NCI-H748 treated with DMSO at 0.1 percent for 48 hours (cell line): ENCODE results near the gene SHOC2.

Experiments
- DNase-seq: peaks from one replicate; lab custom pipeline; 2025; lab: John Stamatoyannopoulos, UW

SHOC2 gene

DNA sequence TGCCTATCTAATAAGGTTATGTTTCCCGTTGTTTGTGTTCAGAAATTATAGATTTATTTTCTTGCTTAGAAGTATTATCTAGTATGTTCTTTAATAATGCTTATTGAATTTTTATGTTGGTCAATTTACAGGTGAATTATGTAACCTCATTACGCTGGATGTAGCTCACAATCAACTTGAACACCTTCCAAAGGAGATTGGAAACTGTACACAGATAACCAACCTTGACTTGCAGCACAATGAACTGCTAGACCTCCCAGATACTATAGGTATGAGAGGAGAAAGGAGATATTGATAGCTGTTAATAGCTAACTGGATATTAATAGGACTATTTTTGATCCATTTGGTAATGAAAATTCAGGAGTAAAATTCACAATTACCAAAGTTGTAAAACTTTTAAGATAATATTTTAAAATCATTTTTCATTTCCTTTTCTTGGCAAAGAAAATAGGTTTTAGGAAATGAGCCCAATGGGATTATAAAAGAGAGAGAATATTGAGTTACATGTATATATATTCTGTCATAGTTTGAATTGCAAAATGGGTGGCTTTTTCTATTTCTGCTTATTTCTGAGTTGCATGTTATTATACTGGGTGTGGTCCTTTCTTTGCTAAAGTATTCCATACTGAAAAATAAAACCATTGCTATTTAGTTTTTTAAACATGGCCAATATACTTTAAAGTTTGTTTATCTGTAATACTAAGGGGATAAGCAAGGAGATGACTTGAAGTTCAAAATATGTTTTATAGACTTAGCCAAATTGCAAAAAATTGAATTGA lies 66.3 kb downstream of the SHOC2 start:
- no peak for DNase-seq

DNA sequence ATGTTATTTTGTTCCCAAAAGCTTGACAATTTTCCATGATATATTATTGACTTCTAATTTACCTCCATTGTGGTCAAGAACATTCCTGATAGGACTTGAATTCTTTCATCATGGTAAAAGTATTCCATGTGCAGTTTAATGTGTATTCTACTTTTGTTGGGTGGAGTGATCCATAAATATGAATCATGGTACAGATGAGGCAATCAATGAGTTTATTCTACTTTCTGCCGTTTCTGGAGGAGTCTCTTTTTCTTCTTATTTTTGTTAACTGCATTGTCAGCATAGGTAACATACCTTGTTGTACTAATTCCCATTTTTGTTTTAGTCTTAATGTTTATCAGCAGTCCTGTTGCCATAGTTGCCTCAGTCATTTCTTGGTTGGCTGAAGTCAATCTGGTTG lies 69.6 kb downstream of the SHOC2 start:
- no peak for DNase-seq

DNA sequence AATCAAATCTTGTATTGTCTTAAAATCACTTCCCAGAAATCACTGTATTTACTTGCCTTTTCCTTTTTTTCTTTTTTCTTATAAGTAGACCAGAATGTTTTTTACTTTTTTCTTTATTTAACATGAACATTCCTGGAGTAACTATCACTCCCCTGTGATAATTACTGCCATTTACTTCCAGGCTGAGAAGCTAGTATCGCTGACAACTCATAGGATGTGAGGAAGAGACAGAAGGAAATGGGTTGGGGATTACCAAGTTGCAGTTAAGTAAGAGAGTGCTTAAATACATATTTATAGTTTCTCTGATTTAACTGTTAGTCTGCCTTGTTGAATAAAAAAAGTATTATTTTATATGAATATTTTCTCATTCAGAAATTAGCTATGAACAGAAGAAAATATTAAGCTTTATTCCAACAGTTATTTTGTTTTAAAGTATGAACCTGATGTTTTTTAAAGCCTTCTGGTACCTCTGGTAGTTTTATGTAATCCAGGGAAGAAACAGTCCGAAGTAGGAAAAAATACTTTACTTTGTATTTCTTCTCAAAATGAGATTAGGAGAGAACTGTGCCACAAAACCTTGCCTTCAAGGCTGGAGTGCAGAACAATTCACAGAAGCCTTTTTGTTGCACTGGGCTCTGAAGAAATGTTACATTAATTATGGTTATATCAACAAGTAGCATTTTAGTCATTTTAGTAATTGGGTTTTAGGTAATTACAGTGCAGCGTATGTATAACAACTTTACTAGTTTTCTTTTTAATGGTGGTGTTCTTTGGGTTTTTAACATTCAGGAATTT lies 72.8 kb downstream of the SHOC2 start:
- DNase-seq, result no peak

DNA sequence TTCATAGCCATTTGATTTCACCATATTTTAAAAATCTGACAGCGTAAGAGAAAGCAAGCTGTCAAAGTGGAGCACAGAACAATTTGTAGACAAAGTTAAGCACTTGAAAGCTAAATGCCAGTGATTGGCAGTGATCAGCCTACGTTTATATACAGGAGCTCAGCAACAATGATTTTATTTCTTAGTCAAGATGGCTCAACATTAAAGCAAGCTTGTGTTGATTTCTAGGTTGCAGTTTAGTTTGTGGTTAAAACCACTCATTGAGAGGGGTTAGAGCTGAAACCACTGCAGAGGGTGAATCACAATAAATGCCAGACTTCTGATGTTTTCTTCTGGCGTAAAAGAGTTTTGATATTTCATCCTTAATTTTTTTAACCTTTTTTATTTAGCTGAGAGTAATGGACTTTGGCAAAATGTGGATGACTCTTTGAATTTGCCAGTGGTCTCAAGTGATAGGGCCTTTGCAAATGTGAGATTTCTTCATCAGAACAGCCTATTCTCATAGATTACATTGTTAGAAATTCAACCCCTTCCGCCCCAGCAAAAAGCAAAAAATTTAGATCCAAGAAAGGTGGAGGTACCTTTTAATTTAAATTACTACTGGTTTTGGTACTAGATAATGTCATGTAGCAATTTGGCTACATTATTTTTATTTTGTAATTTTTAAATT lies 73.8 kb downstream of the SHOC2 start:
- DNase-seq, result no peak

DNA sequence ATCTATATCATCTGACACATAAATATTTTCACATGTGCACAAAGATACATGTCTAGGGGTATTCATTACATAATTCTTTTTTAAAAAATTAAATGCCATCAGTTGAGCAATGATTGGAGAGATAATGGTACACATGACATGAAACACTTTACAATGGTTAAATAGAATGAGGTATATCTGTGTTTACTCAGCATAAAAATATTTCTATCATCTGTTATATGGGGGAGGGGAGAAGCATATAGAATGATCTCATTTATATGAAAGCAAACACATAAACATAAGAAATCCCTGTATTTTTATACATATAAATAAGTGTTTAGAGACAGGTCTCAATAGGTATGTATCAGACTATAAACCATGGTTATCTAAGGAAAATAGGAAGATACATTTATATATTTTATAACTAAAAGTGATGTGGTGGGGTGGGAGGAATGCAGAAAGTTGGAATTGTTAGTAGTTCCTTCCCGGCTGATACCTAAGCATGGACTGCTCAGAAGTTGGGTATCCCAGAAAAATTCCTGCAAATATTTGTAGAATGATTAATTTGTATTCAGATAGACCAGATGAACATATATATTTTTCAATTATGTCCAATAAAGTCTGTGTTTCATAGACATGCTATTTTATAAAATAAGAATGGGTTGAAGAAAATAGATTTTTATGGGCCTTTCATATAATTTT lies 75.1 kb downstream of the SHOC2 start:
- DNase-seq, result no peak

DNA sequence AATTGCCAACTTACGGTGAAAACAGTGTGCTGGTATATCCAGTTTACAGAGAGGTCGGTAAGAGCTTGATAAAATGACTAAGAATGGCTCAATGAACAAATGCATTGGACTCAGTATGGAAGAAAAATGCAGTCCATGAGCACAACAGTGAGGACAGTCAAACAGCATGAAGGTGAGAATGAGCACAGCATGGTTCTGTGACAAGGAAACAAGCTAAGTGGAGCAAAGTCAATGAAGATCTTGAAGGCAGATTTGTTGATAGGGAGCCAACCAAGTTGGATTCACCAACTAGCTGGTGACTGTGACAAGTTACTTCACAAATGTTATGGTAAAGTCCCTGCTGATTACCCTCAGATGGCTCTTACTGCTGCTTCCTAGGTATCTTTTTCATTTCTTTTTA lies 75.9 kb downstream of the SHOC2 start:
- no peak for DNase-seq

DNA sequence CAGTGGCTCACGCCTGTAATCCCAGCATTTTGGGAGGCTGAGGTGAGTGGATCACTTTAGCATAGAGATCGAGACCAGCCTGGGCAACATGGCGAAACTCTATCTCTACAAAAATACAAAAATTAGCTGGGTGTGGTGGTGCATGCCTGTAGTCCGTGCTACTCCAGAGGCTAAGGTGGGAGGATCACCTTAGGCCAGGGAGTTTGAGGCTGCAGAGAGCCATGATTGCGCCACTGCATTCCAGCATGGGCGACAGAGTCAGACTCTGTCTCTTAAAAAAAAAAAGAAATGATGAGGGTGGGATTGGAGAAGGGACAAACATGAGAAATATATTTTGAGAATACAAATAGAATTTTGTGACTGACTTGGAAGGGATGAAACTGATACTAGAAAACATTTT lies 76.9 kb downstream of the SHOC2 start:
- no peak for DNase-seq

DNA sequence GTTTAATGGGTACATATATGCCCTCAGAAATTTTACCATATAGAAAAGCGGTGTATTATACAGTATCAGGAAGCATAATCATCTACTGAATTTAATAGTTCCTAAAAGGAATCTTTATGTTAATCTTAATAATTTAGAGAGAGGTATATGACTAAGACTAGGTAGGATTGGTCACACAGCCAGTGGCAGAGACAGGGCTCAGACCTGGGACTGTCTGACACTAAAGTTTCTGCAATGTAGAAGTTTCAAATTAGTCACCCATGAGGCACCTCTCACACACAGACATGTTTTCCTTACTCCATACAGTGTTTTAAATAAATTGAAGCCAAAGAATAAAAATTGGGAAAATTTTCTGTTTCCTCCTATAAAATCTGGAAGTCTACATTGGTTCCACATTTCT lies 84.6 kb downstream of the SHOC2 start:
- no peak for DNase-seq

DNA sequence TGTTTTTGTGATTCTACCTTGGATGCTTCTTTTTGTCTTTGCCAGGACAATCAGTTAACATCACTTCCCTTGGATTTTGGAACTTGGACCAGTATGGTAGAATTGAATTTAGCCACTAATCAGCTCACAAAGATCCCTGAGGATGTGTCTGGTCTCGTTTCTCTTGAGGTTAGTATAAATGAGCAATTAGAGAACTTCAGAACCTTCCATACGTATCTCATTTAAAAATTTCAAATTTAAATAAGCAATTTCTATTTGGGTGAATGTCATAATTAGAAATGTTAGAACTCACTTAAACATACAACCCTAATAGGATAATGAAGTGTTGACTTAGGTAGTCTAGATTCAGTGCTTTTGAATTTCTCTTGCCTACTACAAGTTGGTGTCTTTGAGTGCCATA lies 88.1 kb downstream of the SHOC2 start:
- no peak for DNase-seq

DNA sequence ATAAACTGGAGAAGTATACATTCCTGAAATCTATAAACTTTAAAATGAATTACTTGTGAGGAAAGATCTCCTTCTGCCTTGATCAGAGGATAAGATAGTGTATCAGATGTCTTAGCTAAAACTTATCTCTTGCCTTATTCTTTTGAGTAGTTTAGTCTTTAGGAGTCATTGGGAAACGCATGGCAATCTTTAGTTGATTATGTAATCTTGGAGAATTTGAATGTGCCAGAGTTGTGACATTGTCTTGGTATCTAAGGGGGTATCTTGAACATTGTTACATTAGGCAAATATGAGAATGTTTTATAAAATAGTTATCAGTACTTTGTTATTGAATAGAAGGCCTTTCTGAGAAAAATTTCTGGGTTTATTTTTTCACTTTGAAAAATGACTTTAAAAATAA lies 95.8 kb downstream of the SHOC2 start:
- no peak for DNase-seq

DNA sequence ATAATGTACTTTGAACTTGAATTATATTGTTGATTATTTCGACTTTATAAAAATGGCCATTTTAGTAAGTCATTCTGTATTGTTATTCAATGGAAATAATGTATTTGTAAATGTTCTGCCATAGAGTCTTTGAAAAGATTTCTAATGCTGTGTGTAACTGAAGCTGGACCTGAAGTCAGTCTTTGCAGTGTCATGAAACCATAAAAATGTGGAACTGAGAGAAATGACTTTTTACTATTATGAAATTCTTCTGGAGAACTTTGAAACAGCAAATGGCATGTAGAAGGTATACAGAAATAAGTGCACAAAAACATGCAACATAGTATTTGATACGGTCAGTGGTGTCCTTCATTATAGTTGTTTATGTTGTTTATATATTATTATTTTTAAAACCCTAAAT lies 97.7 kb downstream of the SHOC2 start:
- no peak for DNase-seq

DNA sequence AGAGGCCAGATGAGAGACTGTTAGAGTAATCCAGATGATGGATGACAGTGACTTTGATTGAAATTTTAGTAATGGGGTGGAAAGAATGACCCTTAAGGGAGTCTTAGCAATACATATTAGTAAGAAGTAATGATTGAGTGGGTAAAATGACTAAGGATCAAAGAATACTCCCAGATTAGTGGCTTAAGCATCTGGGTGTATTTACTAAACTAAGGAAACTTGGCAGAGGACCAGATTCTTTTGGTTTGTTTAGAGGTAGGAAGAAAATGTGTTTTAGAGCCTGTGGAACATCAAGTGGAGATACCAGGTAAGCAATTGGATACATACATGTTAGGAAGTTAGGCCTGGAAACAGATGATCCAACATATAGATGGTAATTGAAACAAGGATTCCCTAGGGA lies 98.6 kb downstream of the SHOC2 start:
- no peak for DNase-seq

DNA sequence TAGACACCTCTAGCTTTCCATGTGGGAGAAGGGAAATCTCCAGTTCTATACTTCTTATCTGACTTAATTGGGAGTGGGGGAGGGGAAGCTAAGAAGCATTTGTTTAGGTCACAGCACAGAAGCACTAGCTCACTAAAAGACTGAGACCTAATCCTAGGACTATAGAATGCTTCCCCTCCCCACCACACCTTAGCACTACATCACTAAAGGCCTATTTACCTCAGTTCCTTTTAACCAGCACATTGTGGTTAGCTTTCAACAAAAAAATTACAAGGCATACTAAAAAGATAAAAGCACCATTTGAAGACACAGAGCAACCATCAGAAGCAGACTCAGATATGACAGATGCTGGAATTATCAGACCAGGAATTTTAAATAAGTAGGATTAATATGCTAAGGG lies 103.7 kb downstream of the SHOC2 start:
- DNase-seq, result no peak

DNA sequence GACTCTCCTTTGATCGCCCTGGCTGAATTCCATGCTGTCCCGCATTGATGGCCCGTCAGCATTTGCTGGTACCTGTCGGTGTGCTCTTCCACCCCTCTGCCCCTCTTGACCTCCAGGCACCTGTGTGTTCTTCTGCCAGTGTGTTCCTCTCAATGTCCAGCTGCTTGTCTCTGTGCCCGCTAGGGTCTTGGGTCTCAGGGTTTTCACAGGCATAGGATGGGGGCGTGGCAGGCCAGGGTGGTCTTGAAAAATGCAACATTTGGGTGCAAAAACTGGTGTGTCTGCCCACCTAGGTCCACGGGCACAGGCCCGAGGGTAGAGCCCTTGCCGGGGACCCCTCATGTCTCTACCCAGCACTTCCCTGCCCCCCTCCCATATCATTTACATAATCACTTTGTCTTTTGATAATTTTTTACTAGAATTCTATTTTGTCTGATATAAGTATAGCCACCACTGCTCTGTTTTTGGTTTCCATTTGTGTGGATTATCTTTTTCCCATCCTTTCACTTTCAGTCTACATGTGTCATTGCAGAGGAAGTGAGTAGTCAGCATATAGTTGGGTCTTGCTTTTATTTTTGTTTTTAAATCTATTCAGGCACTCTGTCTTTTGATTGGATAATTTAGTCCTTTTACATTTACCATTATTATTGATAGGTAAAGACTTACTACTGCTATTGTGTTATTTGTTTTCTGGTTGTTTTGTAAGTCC lies 110.8 kb downstream of the SHOC2 start:
- DNase-seq, result no peak

DNA sequence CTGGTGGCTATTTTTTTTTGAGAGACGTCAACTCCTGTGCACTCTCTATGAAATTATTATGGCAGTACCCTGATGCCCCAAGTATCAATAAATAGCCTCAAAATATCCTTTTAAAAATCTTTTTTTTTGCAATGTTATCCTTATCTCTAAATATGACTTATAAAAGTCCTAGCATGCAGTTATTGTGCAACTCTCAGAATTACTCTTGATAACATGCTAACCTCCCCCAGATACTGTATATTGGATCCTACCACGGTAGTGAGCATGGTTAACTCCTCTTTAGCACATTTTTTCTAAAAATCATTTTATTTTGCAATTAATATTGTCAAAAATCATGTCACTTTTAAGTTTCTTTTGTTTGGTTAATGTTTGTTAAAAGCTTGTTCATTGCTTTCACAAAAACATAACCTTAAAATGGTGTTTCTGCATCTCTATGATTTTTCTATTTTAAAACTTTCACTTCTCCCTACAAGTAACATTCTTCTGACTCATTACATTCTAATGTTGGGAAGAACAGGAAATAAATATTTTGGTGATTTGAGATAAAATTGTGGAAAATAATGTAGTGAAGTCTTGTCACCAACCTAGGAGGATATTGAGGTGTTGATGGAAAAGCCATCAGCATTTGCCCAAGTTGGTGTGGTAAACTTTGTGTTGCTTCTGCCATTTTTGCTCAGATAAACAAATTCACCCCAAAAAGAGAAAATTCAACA lies 115.3 kb downstream of the SHOC2 start:
- DNase-seq, result no peak

DNA sequence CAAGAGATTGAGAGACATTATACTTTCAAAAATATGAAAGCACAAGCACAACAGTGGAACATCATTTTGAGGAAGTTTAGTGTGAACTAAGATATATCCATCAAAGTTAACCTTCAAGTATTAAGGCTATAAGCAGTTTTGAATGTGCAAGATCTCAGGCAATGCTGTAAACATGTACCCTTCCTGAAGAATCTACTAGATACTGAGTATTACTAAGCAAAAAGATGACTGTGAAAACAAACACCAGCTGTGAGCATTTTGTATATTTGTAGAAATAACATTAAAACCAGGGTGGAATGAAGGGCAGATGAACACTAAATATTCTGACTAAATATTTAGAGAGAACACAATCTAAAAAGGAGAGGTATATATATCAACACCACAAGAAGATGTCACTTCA lies 116.1 kb downstream of the SHOC2 start:
- no peak for DNase-seq

DNA sequence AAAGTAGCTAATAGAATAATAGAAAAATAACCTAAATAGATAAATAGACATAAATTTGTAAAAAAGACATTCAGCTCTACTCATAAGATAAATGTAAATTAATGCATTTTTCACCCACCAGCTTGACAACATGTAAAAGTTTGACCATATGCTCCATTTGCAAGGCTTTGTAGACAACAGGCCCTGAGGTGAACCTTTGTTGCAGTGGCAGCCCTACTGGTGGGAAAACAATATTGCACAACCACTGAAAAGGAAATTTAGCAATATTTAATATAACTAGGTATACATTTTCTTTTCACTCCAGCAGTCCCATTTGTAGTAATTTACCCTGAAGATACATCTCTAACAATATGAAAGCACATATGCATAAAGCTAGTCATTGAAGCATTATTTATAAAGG lies 118.5 kb downstream of the SHOC2 start:
- no peak for DNase-seq

DNA sequence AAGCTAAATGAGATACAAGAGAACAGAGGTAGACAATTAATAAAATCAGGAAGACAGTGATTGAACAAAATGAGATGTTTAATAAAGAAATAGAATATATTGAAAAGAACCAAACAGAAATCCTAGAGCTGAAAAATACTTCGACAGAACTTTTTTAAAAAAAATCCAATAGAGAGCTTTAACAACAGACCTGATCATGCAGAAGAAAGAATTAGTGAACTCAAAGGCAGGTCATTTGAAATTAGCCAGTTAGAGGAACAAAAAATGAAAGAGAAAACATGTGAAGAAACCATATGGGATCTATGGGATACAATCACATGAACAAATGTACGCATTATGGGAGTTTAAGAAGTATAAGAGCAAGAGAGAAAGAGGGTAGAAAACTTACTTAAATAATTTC lies 120.1 kb downstream of the SHOC2 start:
- DNase-seq, result no peak

DNA sequence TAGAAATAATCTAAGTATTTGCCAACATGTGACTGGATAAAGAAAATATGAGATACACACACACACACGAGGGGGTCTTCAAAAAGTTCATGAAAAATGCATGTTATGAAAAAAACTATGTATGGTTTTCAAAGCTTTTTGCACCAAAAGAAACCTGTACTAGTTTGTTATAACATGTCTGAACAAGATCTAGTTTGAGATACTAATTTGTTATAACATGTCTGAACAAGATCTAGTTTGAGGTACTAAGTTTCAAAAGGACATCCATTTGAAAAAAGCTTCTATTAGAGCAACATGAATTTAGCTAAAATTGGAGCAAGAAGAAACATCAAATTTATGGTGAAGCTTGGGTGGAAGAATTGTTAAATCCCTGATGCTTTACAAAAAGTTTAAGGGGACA lies 137.6 kb downstream of the SHOC2 start:
- DNase-seq, result no peak
